ENCODE data around the gene STK17B. TPM values are rescaled to one million over a fixed set of nuclear protein-coding genes. Genes with fewer than 3 reads are reported as not detected.

Gene STK17B
- polyA plus RNA-seq, 1 experiment: 31.8 TPM

GRCh38 chr2:196113061-196113974 lies 58.1 kb downstream of the STK17B start:
- POLR2A ChIA-PET: interaction anchor here (0.6 to 0.7 kb wide), 2 partner anchors 10 to 39 kb away, joined by 4 to 12 read pairs; no protein-coding TSS in a partner anchor
- Histone ChIP-seq H3K4me3 (ENCODE audit: low read depth, low read length) (no peak overlapping the region), H3K9me3 (ENCODE audit: control insufficient read depth, insufficient read depth, low read length) (no peaks in the 10 kb centered on the region), H3K27ac (ENCODE audit: low read depth, low read length) (peak overlapping the region; percentile 76), H3K27me3 (ENCODE audit: control insufficient read depth, insufficient read depth, low read length) (no peaks in the 10 kb centered on the region)
- CTCF ChIA-PET: interaction anchor here (0.6 to 2.5 kb wide), 7 partner anchors 34 to 340 kb away, joined by 3 to 10 read pairs (median 3); no protein-coding TSS in a partner anchor
- DNase-seq (ENCODE audit: low read depth, low spot score): peak; percentile 50
- no peak for TF ChIP-seq CTCF (IDR thresholded peaks at IDR 0.05; ENCODE audit: low read depth, low read length)

- ChIA-PET POLR2A (interaction anchor here (0.6 kb wide), 1 partner anchor 38 kb away, joined by 12 read pairs; no protein-coding TSS in a partner anchor), CTCF (interaction anchor here (0.6 to 2.5 kb wide), 5 partner anchors 33 to 225 kb away, joined by 3 to 10 read pairs (median 4); no protein-coding TSS in a partner anchor)
- TF ChIP-seq CTCF (IDR thresholded peaks at IDR 0.05; ENCODE audit: low read depth, low read length): no peak
- Histone ChIP-seq H3K9me3 (ENCODE audit: control insufficient read depth, insufficient read depth, low read length) (no peaks in the 10 kb centered on the region), H3K4me3 (ENCODE audit: low read depth, low read length) (no peak overlapping the region), H3K27ac (ENCODE audit: low read depth, low read length) (no peak overlapping the region), H3K27me3 (ENCODE audit: control insufficient read depth, insufficient read depth, low read length) (no peaks in the 10 kb centered on the region)
- peak; percentile 51 for DNase-seq (ENCODE audit: low read depth, low spot score)
Observed at GRCh38 chr2:196112418-196113034, 58.9 kb downstream of the STK17B start.

GRCh38 chr2:196108604-196109003 lies 62.8 kb downstream of the STK17B start:
- Histone ChIP-seq H3K27ac (ENCODE audit: low read depth, low read length) (no peak overlapping the region), H3K9me3 (ENCODE audit: control insufficient read depth, insufficient read depth, low read length) (no peaks in the 10 kb centered on the region), H3K4me3 (ENCODE audit: low read depth, low read length) (no peak overlapping the region), H3K27me3 (ENCODE audit: control insufficient read depth, insufficient read depth, low read length) (no peaks in the 10 kb centered on the region)
- POLR2A ChIA-PET: no interaction called here
- no peak for DNase-seq (ENCODE audit: low read depth, low spot score)
- no peak for TF ChIP-seq CTCF (IDR thresholded peaks at IDR 0.05; ENCODE audit: low read depth, low read length)
- CTCF ChIA-PET: no interaction called here

- H3K9me3 ChIP-seq (ENCODE audit: control insufficient read depth, insufficient read depth, low read length): no peaks in the 10 kb centered on the region
- TF ChIP-seq CTCF (IDR thresholded peaks at IDR 0.05; ENCODE audit: low read depth, low read length): no peak
- CTCF ChIA-PET: interaction anchor here (0.6 kb wide), 1 partner anchor 1827 kb away, joined by 3 read pairs; no protein-coding TSS in a partner anchor
- no peaks in the 10 kb centered on the region for H3K27me3 ChIP-seq (ENCODE audit: control insufficient read depth, insufficient read depth, low read length)
- no peak overlapping the region for H3K27ac ChIP-seq (ENCODE audit: low read depth, low read length)
- no peak overlapping the region for H3K4me3 ChIP-seq (ENCODE audit: low read depth, low read length)
- DNase-seq (ENCODE audit: low read depth, low spot score): no peak
- POLR2A ChIA-PET: no interaction called here
Observed at GRCh38 chr2:196105951-196106350, 65.4 kb downstream of the STK17B start.

- ChIA-PET POLR2A (no interaction called here), CTCF (no interaction called here)
- no peak overlapping the region for H3K27ac ChIP-seq (ENCODE audit: low read depth, low read length)
- no peak for TF ChIP-seq CTCF (IDR thresholded peaks at IDR 0.05; ENCODE audit: low read depth, low read length)
- no peak overlapping the region for H3K4me3 ChIP-seq (ENCODE audit: low read depth, low read length)
- H3K9me3 ChIP-seq (ENCODE audit: control insufficient read depth, insufficient read depth, low read length): no peaks in the 10 kb centered on the region
- no peaks in the 10 kb centered on the region for H3K27me3 ChIP-seq (ENCODE audit: control insufficient read depth, insufficient read depth, low read length)
- no peak for DNase-seq (ENCODE audit: low read depth, low spot score)
Observed at GRCh38 chr2:196104066-196104465, 67.3 kb downstream of the STK17B start.
